Natural killer cell treated with Interleukin-12 subunit alpha and Interleukin-12 subunit beta and Interleukin-15 and Interleukin-18, amount 100 ng/mL, for 72 hours (primary cell): ENCODE data around the gene MAGI1. TPM values are rescaled to one million over a fixed set of nuclear protein-coding genes. Genes with fewer than 3 reads are reported as not detected.

Source experiments
- ATAC-seq, 2 donors: fragments of 150-1000 bp; cut with Tn5 transposase in 1 of 2; sonication (Bioruptor Pico), chemical (Tn5 transposase) in 1 of 2; 2 replicates each; pipeline ENCODE4 v1.10.0; 2021
- DNase-seq: peaks from one replicate; pipeline ENCODE4 v3.0.0; 2022; ENCODE audit warnings: low spot score
- H3K27ac Mint-ChIP-seq, 2 donors: 1 replicate in 1 of 2; 2 replicates in 1 of 2; pipeline ENCODE4 v1.8.0; 2022; ENCODE audit warnings: mixed read lengths in 2 of 2, mild to moderate bottlenecking in 1 of 2, moderate library complexity in 1 of 2
- H3K27me3 Mint-ChIP-seq, 2 donors: 1 replicate in 1 of 2; 2 replicates in 1 of 2; pipeline ENCODE4 v1.8.0; 2022; ENCODE audit warnings: mixed read lengths in 2 of 2
- H3K36me3 Mint-ChIP-seq: one replicate; pipeline ENCODE4 v1.8.0; 2022; ENCODE audit warnings: mixed read lengths
- H3K4me1 Mint-ChIP-seq, 2 donors: 1 replicate in 1 of 2; 2 replicates in 1 of 2; pipeline ENCODE4 v1.8.0; 2022; ENCODE audit warnings: low read depth in 2 of 2, mixed read lengths in 2 of 2, mild to moderate bottlenecking in 1 of 2
- H3K4me3 Mint-ChIP-seq: one replicate; pipeline ENCODE4 v1.8.0; 2022; ENCODE audit warnings: mixed read lengths
- H3K9me3 Mint-ChIP-seq: 2 replicates; pipeline ENCODE4 v1.8.0; 2022; ENCODE audit warnings: mixed read lengths
- total RNA-seq, 2 donors: library from RNA; stranded (reverse); gene quantifications; one replicate each; pipeline ENCODE4 v1.2.3, GENCODE V29; 2022

The MAGI1 gene
- total RNA-seq, 2 donors from 2014 or later = not detected

DNA sequence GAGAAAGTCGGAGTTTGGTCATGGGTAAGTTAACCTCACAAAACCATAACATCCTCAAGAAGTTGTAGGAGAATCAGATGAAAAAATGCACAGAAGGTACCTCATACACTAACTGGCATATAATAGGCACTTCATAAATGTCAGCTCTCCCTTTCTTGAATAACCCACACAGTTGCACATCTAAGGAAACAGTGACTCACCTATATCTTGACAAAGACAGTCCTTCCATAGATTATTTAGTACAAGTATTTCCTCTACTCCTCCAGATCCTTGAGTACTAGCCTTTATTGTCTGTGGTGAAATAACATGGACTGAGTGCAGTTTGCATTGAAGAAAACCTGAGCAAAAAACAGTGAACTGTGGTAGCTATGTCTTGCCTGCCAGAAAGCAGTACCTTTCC lies 46.6 kb downstream of the MAGI1 start:
- Mint-ChIP-seq H3K9me3 (no peaks in the 10 kb centered on the region), H3K4me3 (no peak overlapping the region), H3K4me1 (no peaks in the 10 kb centered on the region), H3K27ac (no peak overlapping the region), H3K27me3 (peaks cover 0 to 5% of the 10 kb centered on the region in 2 donors), H3K36me3 (no peaks in the 10 kb centered on the region)
- ATAC-seq (no peak), DNase-seq (no peak)

GRCh38 chr3:65988411-65989180 lies 50.1 kb downstream of the MAGI1 start:
- H3K9me3 Mint-ChIP-seq = no peaks in the 10 kb centered on the region
- no peak overlapping the region for H3K27ac Mint-ChIP-seq
- DNase-seq (no peak), ATAC-seq (no peak)
- H3K27me3 Mint-ChIP-seq = peaks cover 0 to 5% of the 10 kb centered on the region in 2 donors
- no peaks in the 10 kb centered on the region for H3K4me1 Mint-ChIP-seq
- no peak overlapping the region for H3K4me3 Mint-ChIP-seq
- H3K36me3 Mint-ChIP-seq = no peaks in the 10 kb centered on the region

GRCh38 chr3:65986285-65986684 lies 52.4 kb downstream of the MAGI1 start:
- no peak for DNase-seq
- H3K4me1 Mint-ChIP-seq = no peaks in the 10 kb centered on the region
- no peaks in the 10 kb centered on the region for H3K9me3 Mint-ChIP-seq
- H3K27ac Mint-ChIP-seq = no peak overlapping the region
- H3K27me3 Mint-ChIP-seq = peaks cover 0 to 5% of the 10 kb centered on the region in 2 donors
- no peaks in the 10 kb centered on the region for H3K36me3 Mint-ChIP-seq
- ATAC-seq = no peak
- no peak overlapping the region for H3K4me3 Mint-ChIP-seq

DNA sequence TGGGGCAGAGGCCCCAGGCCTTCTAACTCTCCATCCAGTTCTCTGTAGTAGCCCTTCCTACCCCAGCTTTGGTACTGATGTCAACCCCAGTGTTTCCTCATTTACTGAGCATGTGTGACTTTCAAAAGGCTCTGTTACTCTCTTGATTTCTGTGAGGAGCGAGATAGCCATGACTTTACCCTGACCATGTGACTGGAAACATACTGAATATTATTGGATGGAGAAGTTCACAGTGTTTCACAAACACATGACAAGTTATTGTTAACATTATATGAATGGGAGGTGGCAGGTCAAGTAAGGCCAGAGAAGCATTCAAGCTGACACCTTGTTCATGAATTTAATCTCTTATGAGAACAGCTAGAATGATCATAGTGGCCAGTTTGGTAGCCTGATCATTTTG lies 53.7 kb downstream of the MAGI1 start:
- no peak overlapping the region for H3K27ac Mint-ChIP-seq
- H3K4me1 Mint-ChIP-seq = no peaks in the 10 kb centered on the region
- H3K9me3 Mint-ChIP-seq = no peaks in the 10 kb centered on the region
- ATAC-seq (no peak), DNase-seq (no peak)
- H3K27me3 Mint-ChIP-seq = peaks cover 0 to 5% of the 10 kb centered on the region in 2 donors
- H3K4me3 Mint-ChIP-seq = no peak overlapping the region
- no peaks in the 10 kb centered on the region for H3K36me3 Mint-ChIP-seq

DNA sequence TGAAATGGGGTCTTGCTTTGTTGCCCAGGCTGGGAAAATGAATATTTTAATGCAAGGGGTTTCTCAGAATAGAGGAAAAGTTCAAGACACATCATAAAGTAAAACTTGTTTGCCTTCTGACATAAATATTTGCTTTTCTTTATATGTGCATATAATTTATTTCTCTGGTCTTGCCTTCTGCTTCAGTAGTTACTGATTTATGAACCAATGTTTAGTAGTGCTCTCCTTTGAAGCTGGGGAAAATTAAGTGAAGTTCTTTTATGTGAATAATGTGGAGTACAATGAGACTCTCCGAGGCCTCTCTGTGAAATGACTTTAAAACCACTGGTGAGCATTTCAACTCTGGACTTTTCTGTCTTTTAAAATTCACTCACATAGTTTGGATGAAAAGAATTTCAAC lies 55.6 kb downstream of the MAGI1 start:
- H3K27ac Mint-ChIP-seq = no peak overlapping the region
- ATAC-seq = no peak
- peaks cover 0 to 1% of the 10 kb centered on the region in 2 donors for H3K27me3 Mint-ChIP-seq
- H3K4me3 Mint-ChIP-seq = no peak overlapping the region
- H3K4me1 Mint-ChIP-seq = no peaks in the 10 kb centered on the region
- no peak for DNase-seq
- no peaks in the 10 kb centered on the region for H3K9me3 Mint-ChIP-seq
- no peaks in the 10 kb centered on the region for H3K36me3 Mint-ChIP-seq

- no peak overlapping the region for H3K27ac Mint-ChIP-seq
- no peaks in the 10 kb centered on the region for H3K36me3 Mint-ChIP-seq
- H3K4me1 Mint-ChIP-seq = no peaks in the 10 kb centered on the region
- H3K4me3 Mint-ChIP-seq = no peak overlapping the region
- no peak for DNase-seq
- H3K27me3 Mint-ChIP-seq = peaks cover 0 to 9% of the 10 kb centered on the region in 2 donors
- peaks cover 4% of the 10 kb centered on the region for H3K9me3 Mint-ChIP-seq
- ATAC-seq = no peak
These were observed 59.0 kb downstream of the MAGI1 start for GRCh38 chr3:65979731-65980130.

DNA sequence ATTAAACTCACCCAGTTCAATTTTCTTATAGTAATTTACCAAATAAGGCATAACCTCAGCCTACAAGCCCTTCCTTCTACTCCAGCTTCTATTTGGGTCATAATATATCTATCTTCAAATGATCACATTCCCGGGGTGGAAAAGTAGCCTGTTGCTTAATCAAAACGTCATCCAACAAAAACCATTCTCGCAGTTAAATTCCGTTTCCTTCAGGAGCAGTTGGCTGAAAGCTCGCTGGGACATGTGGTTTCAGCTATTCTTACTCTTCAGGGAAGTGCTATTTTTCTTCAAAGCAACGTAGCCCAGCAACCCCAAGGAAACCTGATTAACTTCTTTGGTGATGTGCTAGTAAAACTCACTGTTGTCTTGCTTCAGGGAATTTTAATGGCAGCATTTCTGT lies 59.6 kb downstream of the MAGI1 start:
- no peaks in the 10 kb centered on the region for H3K36me3 Mint-ChIP-seq
- ATAC-seq (no peak), DNase-seq (no peak)
- H3K4me1 Mint-ChIP-seq = no peaks in the 10 kb centered on the region
- no peak overlapping the region for H3K27ac Mint-ChIP-seq
- H3K9me3 Mint-ChIP-seq = peaks cover 4% of the 10 kb centered on the region
- H3K27me3 Mint-ChIP-seq = peaks cover 0 to 9% of the 10 kb centered on the region in 2 donors
- H3K4me3 Mint-ChIP-seq = no peak overlapping the region

- no peak overlapping the region for H3K27ac Mint-ChIP-seq
These were observed 60.6 kb downstream of the MAGI1 start for GRCh38 chr3:65978116-65978515.

GRCh38 chr3:65975032-65975431 lies 63.7 kb downstream of the MAGI1 start:
- DNase-seq (no peak), ATAC-seq (no peak)
- H3K9me3 Mint-ChIP-seq = peaks cover 4% of the 10 kb centered on the region
- no peak overlapping the region for H3K27ac Mint-ChIP-seq
- peaks cover 0 to 9% of the 10 kb centered on the region in 2 donors for H3K27me3 Mint-ChIP-seq
- H3K4me3 Mint-ChIP-seq = no peak overlapping the region
- no peaks in the 10 kb centered on the region for H3K4me1 Mint-ChIP-seq
- no peaks in the 10 kb centered on the region for H3K36me3 Mint-ChIP-seq

More at GRCh38 chr3:65978116-65978515, 60.6 kb downstream of the MAGI1 start:
- H3K27me3 Mint-ChIP-seq = peaks cover 0 to 9% of the 10 kb centered on the region in 2 donors
- ATAC-seq = no peak
- no peak overlapping the region for H3K4me3 Mint-ChIP-seq
- DNase-seq = no peak
- no peaks in the 10 kb centered on the region for H3K4me1 Mint-ChIP-seq
- peaks cover 4% of the 10 kb centered on the region for H3K9me3 Mint-ChIP-seq
- no peaks in the 10 kb centered on the region for H3K36me3 Mint-ChIP-seq

DNA sequence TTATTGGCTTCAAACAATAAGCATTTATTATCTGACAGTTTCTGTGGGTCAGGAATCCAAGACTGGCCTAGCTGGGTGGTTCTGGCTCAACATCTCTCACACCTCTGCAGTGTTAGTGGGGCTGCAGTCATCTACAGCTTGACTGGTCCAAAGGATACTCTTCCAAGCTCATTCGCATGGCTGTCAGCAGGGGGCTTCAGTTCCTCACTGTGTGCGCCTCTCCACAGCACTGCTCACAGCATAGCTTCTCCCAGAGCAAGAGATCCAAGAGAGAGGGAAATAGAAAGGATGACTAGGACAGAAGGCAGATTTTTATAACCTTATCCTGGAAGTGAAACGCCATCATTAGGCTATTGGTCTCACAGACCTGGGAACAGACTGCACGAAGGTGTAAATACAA lies 64.2 kb downstream of the MAGI1 start:
- H3K36me3 Mint-ChIP-seq = no peaks in the 10 kb centered on the region
- no peak overlapping the region for H3K27ac Mint-ChIP-seq
- peaks cover 4% of the 10 kb centered on the region for H3K9me3 Mint-ChIP-seq
- ATAC-seq (no peak), DNase-seq (no peak)
- H3K4me3 Mint-ChIP-seq = no peak overlapping the region
- no peaks in the 10 kb centered on the region for H3K4me1 Mint-ChIP-seq
- peaks cover 0 to 9% of the 10 kb centered on the region in 2 donors for H3K27me3 Mint-ChIP-seq

- Mint-ChIP-seq H3K27ac (no peak overlapping the region), H3K4me1 (no peaks in the 10 kb centered on the region), H3K4me3 (no peak overlapping the region), H3K36me3 (no peaks in the 10 kb centered on the region), H3K9me3 (peaks cover 2% of the 10 kb centered on the region), H3K27me3 (peaks cover 0 to 4% of the 10 kb centered on the region in 2 donors)
- DNase-seq = no peak
- ATAC-seq = no peak
These were observed 66.0 kb downstream of the MAGI1 start for GRCh38 chr3:65972765-65973164.

- DNase-seq (no peak), ATAC-seq (no peak)
- Mint-ChIP-seq H3K27me3 (no peaks in the 10 kb centered on the region), H3K9me3 (no peaks in the 10 kb centered on the region), H3K27ac (no peak overlapping the region), H3K4me1 (no peaks in the 10 kb centered on the region), H3K4me3 (no peak overlapping the region), H3K36me3 (no peaks in the 10 kb centered on the region)
These were observed 67.1 kb downstream of the MAGI1 start for GRCh38 chr3:65971293-65972252.

GRCh38 chr3:65968996-65969395 lies 69.7 kb downstream of the MAGI1 start:
- peaks cover 0 to 2% of the 10 kb centered on the region in 2 donors for H3K27me3 Mint-ChIP-seq
- DNase-seq = no peak

GRCh38 chr3:65967451-65967850 lies 71.3 kb downstream of the MAGI1 start:
- DNase-seq = no peak
- peaks cover 0 to 6% of the 10 kb centered on the region in 2 donors for H3K4me1 Mint-ChIP-seq
- H3K9me3 Mint-ChIP-seq = no peaks in the 10 kb centered on the region
- ATAC-seq = no peak
- H3K27me3 Mint-ChIP-seq = peaks cover 0 to 5% of the 10 kb centered on the region in 2 donors
- H3K4me3 Mint-ChIP-seq = no peak overlapping the region
- H3K36me3 Mint-ChIP-seq = no peaks in the 10 kb centered on the region
- H3K27ac Mint-ChIP-seq = no peak overlapping the region

More at GRCh38 chr3:65968996-65969395, 69.7 kb downstream of the MAGI1 start:
- Mint-ChIP-seq H3K4me3 (no peak overlapping the region), H3K27ac (no peak overlapping the region), H3K36me3 (no peaks in the 10 kb centered on the region), H3K4me1 (peaks cover 0 to 5% of the 10 kb centered on the region in 2 donors), H3K9me3 (no peaks in the 10 kb centered on the region)
- no peak for ATAC-seq
